Liver (tissue), 9 donors: ENCODE results near the gene QSOX1. TPM values are rescaled to one million over a fixed set of nuclear protein-coding genes. Genes with fewer than 3 reads are reported as not detected.
"Not testable (repeated sequence)": the region's sequence is repeated elsewhere in the genome, so short reads cannot be mapped to it uniquely, and the experiment has no call there.

Experiments
- DNase-seq: peaks from one replicate; pipeline ENCODE4 v3.0.0-alpha.2; 2017; ENCODE audit warnings: low spot score
- H3K27ac ChIP-seq, 2 donors: one replicate each; pipeline ENCODE4 v1.7.0; 2013; ENCODE audit warnings: inconsistent platforms in 2 of 2, low read length in 2 of 2, control low read depth in 1 of 2, low read depth in 1 of 2, mild to moderate bottlenecking in 1 of 2
- H3K27me3 ChIP-seq, 4 donors: one replicate each; pipeline versions ENCODE4 v1.6.1 to v1.7.0; 2013; ENCODE audit warnings: low read length in 3 of 4, inconsistent platforms in 1 of 4, mild to moderate bottlenecking in 1 of 4, moderate library complexity in 1 of 4; ENCODE audit not compliant: control insufficient read depth in 4 of 4, insufficient read depth in 4 of 4
- H3K36me3 ChIP-seq, 4 donors: one replicate each; pipeline versions ENCODE4 v1.6.1 to v1.7.0; 2013; ENCODE audit warnings: low read length in 3 of 4, mild to moderate bottlenecking in 3 of 4, low read depth in 1 of 4, moderate library complexity in 1 of 4; ENCODE audit not compliant: control insufficient read depth in 4 of 4, insufficient read depth in 3 of 4
- H3K4me1 ChIP-seq, 4 donors: one replicate each; pipeline versions ENCODE4 v1.6.1 to v1.7.0; 2013; ENCODE audit warnings: low read length in 3 of 4, mild to moderate bottlenecking in 3 of 4, moderate library complexity in 1 of 4; ENCODE audit not compliant: control insufficient read depth in 4 of 4, insufficient read depth in 4 of 4
- H3K4me3 ChIP-seq, 3 donors: one replicate each; pipeline versions ENCODE4 v1.6.1 to v1.7.0; 2013; ENCODE audit warnings: low read length in 3 of 3, control low read depth in 1 of 3, low read depth in 1 of 3, mild to moderate bottlenecking in 1 of 3
- H3K9ac ChIP-seq, 2 donors: one replicate each; pipeline ENCODE4 v1.7.0; 2013; ENCODE audit warnings: low read length in 2 of 2, mild to moderate bottlenecking in 2 of 2, moderate library complexity in 2 of 2, control low read depth in 1 of 2, low read depth in 1 of 2
- H3K9me3 ChIP-seq, 4 donors: one replicate each; pipeline versions ENCODE4 v1.6.1 to v1.7.0; 2013; ENCODE audit warnings: low read length in 3 of 4; ENCODE audit not compliant: control insufficient read depth in 4 of 4
- EGR1 ChIP-seq, 2 donors: IDR thresholded peaks; 2 replicates each; pipeline ENCODE4 v1.6.1; 2016 to 2018; ENCODE audit warnings: antibody characterized with exemption in 2 of 2, low read depth in 2 of 2
- FOXA1 ChIP-seq: IDR thresholded peaks from 2 replicates; pipeline ENCODE4 v1.6.1; 2016; ENCODE audit warnings: antibody characterized with exemption
- FOXA2 ChIP-seq: IDR thresholded peaks from 2 replicates; pipeline ENCODE4 v1.6.1; 2016; ENCODE audit warnings: antibody characterized with exemption
- GABPA ChIP-seq, 2 donors: IDR thresholded peaks in 1 of 2; conservative IDR thresholded peaks in 1 of 2; 2 replicates each; pipeline ENCODE4 v1.6.1; 2016; ENCODE audit warnings: antibody characterized with exemption in 2 of 2, mild to moderate bottlenecking in 1 of 2, moderate library complexity in 1 of 2
- HNF4A ChIP-seq, 2 donors: conservative IDR thresholded peaks; 2 replicates each; pipeline ENCODE4 v1.6.1; 2016; ENCODE audit warnings: antibody characterized with exemption in 2 of 2, mild to moderate bottlenecking in 2 of 2
- HNF4G ChIP-seq: IDR thresholded peaks from 2 replicates; pipeline ENCODE4 v1.6.1; 2016; ENCODE audit warnings: antibody characterized with exemption
- JUND ChIP-seq, 2 donors: IDR thresholded peaks; 2 replicates each; pipeline ENCODE4 v1.6.1; 2016; ENCODE audit warnings: antibody characterized with exemption in 2 of 2
- MAX ChIP-seq: IDR thresholded peaks from 2 replicates; pipeline ENCODE4 v1.6.1; 2016; ENCODE audit warnings: antibody characterized with exemption
- NR2F2 ChIP-seq: IDR thresholded peaks from 2 replicates; pipeline ENCODE4 v1.6.1; 2016; ENCODE audit warnings: antibody characterized with exemption
- RAD21 ChIP-seq, 2 donors: IDR thresholded peaks; 2 replicates each; pipeline ENCODE4 v1.6.1; 2016; ENCODE audit warnings: antibody characterized with exemption in 2 of 2, mild to moderate bottlenecking in 2 of 2
- REST ChIP-seq: IDR thresholded peaks from 2 replicates; pipeline ENCODE4 v1.6.1; 2016; ENCODE audit warnings: antibody characterized with exemption, mild to moderate bottlenecking
- RXRA ChIP-seq, 2 donors: IDR thresholded peaks; 2 replicates each; pipeline ENCODE4 v1.6.1; 2017 to 2018; ENCODE audit warnings: antibody characterized with exemption in 2 of 2, mild to moderate bottlenecking in 1 of 2
- SP1 ChIP-seq: IDR thresholded peaks from 2 replicates; pipeline ENCODE4 v1.6.1; 2018; ENCODE audit warnings: antibody characterized with exemption, mild to moderate bottlenecking
- YY1 ChIP-seq: IDR thresholded peaks from 2 replicates; pipeline ENCODE4 v1.6.1; 2016; ENCODE audit warnings: antibody characterized with exemption, mild to moderate bottlenecking
- ZBTB33 ChIP-seq: IDR thresholded peaks from 2 replicates; pipeline ENCODE4 v1.6.1; 2016; ENCODE audit warnings: antibody characterized with exemption
- WGBS: extraction: QIAGEN DNeasy Blood & Tissue Kit; methylation state at CpG from one replicate; pipeline ENCODE4 v1.1.7; 2013; 5-methylcytosine and 5-hydroxymethylcytosine counted together
- polyA plus RNA-seq, 2 donors: library from polyadenylated mRNA; stranded (reverse) in 1 of 2; unstranded in 1 of 2; fragments of 200-250 nt in 1 of 2; fragments of >200 nt in 1 of 2; fragmentation: Nextera tagmentation in 1 of 2; extraction: Ambion mirVana in 1 of 2; gene quantifications; one replicate each; pipeline versions ENCODE4 v1.2.1 to v1.2.3, GENCODE V29; 2013 to 2015
- total RNA-seq, 2 donors: library from RNA; depleted of rRNA; stranded (reverse); fragments of >200 nt; gene quantifications; one replicate each; pipeline ENCODE4 v1.2.3, GENCODE V29; 2014
- donor health status: healthy.
- donor health status: healthy.
- donor health status: healthy.
- donor health status: healthy.
- donor health status: healthy.

QSOX1 gene
- total and polyA plus RNA-seq, 4 donors, result 14.3 to 49.2 (median 38.1) TPM

- Histone ChIP-seq H3K4me1 (peaks cover 0 to 3% (median 1%) of the 10 kb centered on the region in 4 donors), H3K36me3 (no peaks in the 10 kb centered on the region), H3K4me3 (no peak overlapping the region), H3K9ac (no peak overlapping the region), H3K9me3 (no peaks in the 10 kb centered on the region), H3K27me3 (no peaks in the 10 kb centered on the region), H3K27ac (no peak overlapping the region)
- TF ChIP-seq RXRA (IDR thresholded peaks at IDR 0.05), result no peak
- no peak for DNase-seq
- WGBS, result 94% methylated on average over 12 of the region's 12 CpGs
Observed at GRCh38 chr1:180199018-180199417, 44.3 kb downstream of the QSOX1 start.

- H3K9me3 ChIP-seq, result no peaks in the 10 kb centered on the region
- H3K27me3 ChIP-seq, result no peaks in the 10 kb centered on the region
- H3K4me1 ChIP-seq, result no peaks in the 10 kb centered on the region
- H3K9ac ChIP-seq, result no peak overlapping the region
- 89% methylated on average over 7 of the region's 7 CpGs for WGBS
- DNase-seq, result no peak
- no peaks in the 10 kb centered on the region for H3K36me3 ChIP-seq
- H3K4me3 ChIP-seq, result no peak overlapping the region
- no peak overlapping the region for H3K27ac ChIP-seq
- TF ChIP-seq FOXA2 (no peak), SP1 (no peak), YY1 (no peak)
Observed at GRCh38 chr1:180201451-180202200, 47.0 kb downstream of the QSOX1 start.

GRCh38 chr1:180202588-180202987 lies 47.9 kb downstream of the QSOX1 start:
- not testable (repeated sequence) for H3K9ac ChIP-seq, H3K4me3 ChIP-seq, H3K4me1 ChIP-seq, H3K27ac ChIP-seq, H3K27me3 ChIP-seq, DNase-seq, H3K36me3 ChIP-seq, H3K9me3 ChIP-seq
- WGBS, result 96% methylated on average over 5 of the region's 5 CpGs

- 89% methylated on average over 6 of the region's 6 CpGs for WGBS
- no peak overlapping the region for H3K4me3 ChIP-seq
Observed at GRCh38 chr1:180204231-180204630, 49.6 kb downstream of the QSOX1 start.

More at GRCh38 chr1:180204231-180204630, 49.6 kb downstream of the QSOX1 start:
- TF ChIP-seq MAX, result no peak
- TF ChIP-seq REST, result no peak
- no peak for TF ChIP-seq GABPA (IDR thresholded peaks at IDR 0.05 in 1 of 2, conservative IDR thresholded peaks at IDR 0.05 in 1 of 2)
- no peak for TF ChIP-seq ZBTB33
- TF ChIP-seq SP1, result no peak
- no peak for TF ChIP-seq FOXA1
- TF ChIP-seq NR2F2, result no peak
- TF ChIP-seq FOXA2, result no peak
- no peak for TF ChIP-seq JUND (IDR thresholded peaks at IDR 0.05)
- TF ChIP-seq HNF4G, result no peak
- TF ChIP-seq RAD21 (IDR thresholded peaks at IDR 0.05), result no peak
- TF ChIP-seq RXRA (IDR thresholded peaks at IDR 0.05), result no peak
- TF ChIP-seq EGR1 (IDR thresholded peaks at IDR 0.05; ENCODE audit: low read depth in 2 of 2), result no peak
- TF ChIP-seq HNF4A (conservative IDR thresholded peaks at IDR 0.05), result no peak
- Histone ChIP-seq H3K36me3 (no peaks in the 10 kb centered on the region), H3K9me3 (no peaks in the 10 kb centered on the region), H3K27me3 (no peaks in the 10 kb centered on the region), H3K27ac (no peak overlapping the region), H3K4me1 (no peaks in the 10 kb centered on the region), H3K9ac (no peak overlapping the region)
- DNase-seq, result no peak
